Aorta (tissue), 5 donors: ENCODE measurements around the gene TACC2. TPM values are rescaled to one million over a fixed set of nuclear protein-coding genes. Genes with fewer than 3 reads are reported as not detected.
A peak's percentile ranks its signal among the peaks of the same experiment; 100 is the strongest.

Experiments used
- ATAC-seq: fragments of 200-7000 bp; cut with Tn5 transposase; one replicate; pipeline ENCODE4 v1.9.1; 2022; ENCODE audit warnings: moderate library complexity; ENCODE audit not compliant: low FRiP score
- DNase-seq, 2 donors: peaks; one replicate each; pipeline ENCODE4 v3.0.0-alpha.2; 2020
- H3K27ac ChIP-seq, 2 donors: one replicate each; pipeline ENCODE4 v1.5.1; 2013; ENCODE audit warnings: low read length in 2 of 2, mild to moderate bottlenecking in 2 of 2, moderate library complexity in 2 of 2, control low read depth in 1 of 2, inconsistent platforms in 1 of 2, low read depth in 1 of 2
- H3K27me3 ChIP-seq, 2 donors: one replicate each; pipeline ENCODE4 v1.6.1; 2013; ENCODE audit warnings: control low read depth in 1 of 2, low read length in 1 of 2, mild to moderate bottlenecking in 1 of 2, moderate library complexity in 1 of 2; ENCODE audit not compliant: insufficient read depth in 2 of 2, control insufficient read depth in 1 of 2
- H3K36me3 ChIP-seq, 2 donors: one replicate each; pipeline ENCODE4 v1.6.1; 2013; ENCODE audit warnings: control low read depth in 1 of 2, low read length in 1 of 2, mild to moderate bottlenecking in 1 of 2; ENCODE audit not compliant: insufficient read depth in 2 of 2, control insufficient read depth in 1 of 2
- H3K4me1 ChIP-seq, 2 donors: one replicate each; pipeline ENCODE4 v1.6.1; 2013; ENCODE audit warnings: low read length in 2 of 2, control low read depth in 1 of 2, mild to moderate bottlenecking in 1 of 2, moderate library complexity in 1 of 2; ENCODE audit not compliant: insufficient read depth in 2 of 2, control insufficient read depth in 1 of 2
- H3K4me3 ChIP-seq, 2 donors: one replicate each; pipeline ENCODE4 v1.5.1; 2013; ENCODE audit warnings: low read length in 2 of 2, control low read depth in 1 of 2, mild to moderate bottlenecking in 1 of 2
- H3K9me3 ChIP-seq: one replicate; pipeline ENCODE4 v1.6.1; 2013; ENCODE audit warnings: mild to moderate bottlenecking, low read length; ENCODE audit not compliant: control insufficient read depth
- WGBS, 2 donors: extraction: QIAGEN DNeasy Blood & Tissue Kit; methylation state at CpG; one replicate each; pipeline ENCODE4 v1.1.7; 2013; 5-methylcytosine and 5-hydroxymethylcytosine counted together
- intact Hi-C, 2 donors: fragments of 100-400 bp; cut with DNase I; formaldehyde crosslinking; loops; one replicate each; pipeline versions ENCODE4 v1.14.2 to v1.15.0; 2022
- polyA plus RNA-seq, 2 donors: library from polyadenylated mRNA; stranded (reverse); fragments of 200-250 nt; gene quantifications; one replicate each; pipeline ENCODE4 v1.2.3, GENCODE V29; 2013
- total RNA-seq, 2 donors: library from RNA; stranded (reverse); fragmentation: NEBNext Ultra II Directional; extraction: Animal tissue kit (Norgen Biotek cat#: 25700); gene quantifications; one replicate each; pipeline ENCODE4 v1.2.1, GENCODE V29; 2021
- donor health status: healthy with polysubstance abuse.
- donor health status: Bipolar disorder and iron deficiency.
- donor health status: DM: no; HTN: no; CAD: no.
- donor health status: DM: no; HTN: no; CAD: no.
- donor health status: DM: yes; HTN: yes; CAD: no.

The TACC2 gene
- total and polyA plus RNA-seq, 4 donors, result 25.8 to 74.4 (median 50.8) TPM

- no peaks in the 10 kb centered on the region for H3K27me3 ChIP-seq
- no peaks in the 10 kb centered on the region for H3K36me3 ChIP-seq
- DNase-seq (peak in 1 of 2 donors; percentile 19), ATAC-seq (no peak)
- 96 to 97% methylated on average over 6 of the region's 6 CpGs for WGBS, 2 donors
- no peak overlapping the region for H3K4me3 ChIP-seq
- no peaks in the 10 kb centered on the region for H3K9me3 ChIP-seq
- no peaks in the 10 kb centered on the region for H3K4me1 ChIP-seq
- H3K27ac ChIP-seq, result no peak overlapping the region
- intact Hi-C loops, result no loop called here
Observed at GRCh38 chr10:122207163-122207562, 218.2 kb downstream of the TACC2 start.

DNA sequence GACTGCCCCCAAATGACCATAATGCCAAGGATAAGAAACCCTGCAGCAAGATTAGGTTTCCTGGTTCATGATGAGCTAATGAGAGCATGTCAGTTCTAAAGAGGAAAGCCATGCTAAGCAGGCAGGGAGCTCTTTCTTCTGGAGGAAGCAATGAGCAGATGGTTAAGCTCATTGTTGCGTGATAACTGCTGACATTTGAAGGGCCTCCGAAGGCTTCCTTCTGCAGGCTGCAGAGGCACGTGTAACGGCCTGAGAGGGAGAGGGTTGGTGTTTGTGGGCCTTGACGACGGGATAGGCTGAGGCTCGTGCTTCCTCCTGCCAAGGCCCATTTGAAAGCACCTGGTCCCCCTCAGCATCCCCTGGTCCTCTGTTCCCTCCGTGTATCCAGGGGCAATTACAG, 218.6 kb downstream of the TACC2 start:
- H3K27me3 ChIP-seq, result no peaks in the 10 kb centered on the region
- no peak for ATAC-seq
- no peaks in the 10 kb centered on the region for H3K4me1 ChIP-seq
- WGBS, 2 donors, result 80 to 83% methylated on average over 8 of the region's 8 CpGs
- DNase-seq, result no peak
- intact Hi-C loops, result no loop called here
- H3K27ac ChIP-seq, result no peak overlapping the region
- H3K4me3 ChIP-seq, result no peak overlapping the region
- no peaks in the 10 kb centered on the region for H3K9me3 ChIP-seq
- H3K36me3 ChIP-seq, result no peaks in the 10 kb centered on the region

GRCh38 chr10:122208571-122209430, 219.8 kb downstream of the TACC2 start:
- 53 to 58% methylated on average over 14 of the region's 14 CpGs for WGBS, 2 donors
- Histone ChIP-seq H3K4me3 (no peak overlapping the region), H3K27ac (no peak overlapping the region), H3K4me1 (no peaks in the 10 kb centered on the region), H3K9me3 (no peaks in the 10 kb centered on the region), H3K27me3 (no peaks in the 10 kb centered on the region), H3K36me3 (no peaks in the 10 kb centered on the region)
- intact Hi-C loops, result no loop called here
- ATAC-seq, result no peak
- no peak for DNase-seq

- no peak overlapping the region for H3K4me3 ChIP-seq
- WGBS, 2 donors, result 95% methylated on average over 30 of the region's 30 CpGs
- ATAC-seq (no peak), DNase-seq (peak in 1 of 2 donors; percentile 56)
- H3K27me3 ChIP-seq, result no peaks in the 10 kb centered on the region
- H3K9me3 ChIP-seq, result no peaks in the 10 kb centered on the region
- no peaks in the 10 kb centered on the region for H3K36me3 ChIP-seq
- intact Hi-C loops, result loop anchor here (5.0 to 10.0 kb wide), 2 partner anchors 43 to 156 kb away; no protein-coding TSS in a partner anchor
- H3K4me1 ChIP-seq, result no peaks in the 10 kb centered on the region
- H3K27ac ChIP-seq, result no peak overlapping the region
Observed at GRCh38 chr10:122210481-122211265, 221.7 kb downstream of the TACC2 start.

GRCh38 chr10:122213364-122213763, 224.4 kb downstream of the TACC2 start:
- intact Hi-C loops, result loop anchor here (5.0 to 10.0 kb wide), 2 partner anchors 46 to 159 kb away; no protein-coding TSS in a partner anchor
- ATAC-seq, result no peak
- H3K36me3 ChIP-seq, result peaks cover 0 to 3% of the 10 kb centered on the region in 2 donors

DNA sequence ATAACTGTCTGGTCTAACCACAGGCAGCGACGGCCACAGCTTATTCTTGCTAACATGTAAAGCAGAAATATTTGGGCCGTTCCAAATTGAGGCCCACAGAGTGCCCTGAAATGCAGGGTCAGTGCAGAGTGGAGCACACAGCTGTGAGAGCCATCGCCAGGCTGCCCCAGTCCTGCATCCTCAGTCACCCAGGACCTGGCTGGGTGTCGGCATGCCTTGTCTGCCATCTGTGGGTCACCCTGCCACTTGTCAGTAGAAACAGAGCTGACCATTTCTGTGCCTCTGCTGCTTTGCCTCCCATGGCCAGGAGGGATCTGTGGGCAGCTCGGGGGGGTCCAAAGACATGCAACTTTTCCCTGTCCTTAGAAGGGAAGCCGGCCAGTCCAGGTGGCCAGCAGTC, 224.8 kb downstream of the TACC2 start:
- DNase-seq (peak in 1 of 2 donors; percentile 72), ATAC-seq (no peak)
- intact Hi-C loops, result loop anchor here (5.0 to 10.0 kb wide), 2 partner anchors 46 to 159 kb away; no protein-coding TSS in a partner anchor
- peaks cover 0 to 3% of the 10 kb centered on the region in 2 donors for H3K36me3 ChIP-seq
- no peak overlapping the region for H3K27ac ChIP-seq
- no peaks in the 10 kb centered on the region for H3K4me1 ChIP-seq
- H3K4me3 ChIP-seq, result no peak overlapping the region
- WGBS, 2 donors, result 82 to 83% methylated on average over 7 of the region's 7 CpGs
- no peaks in the 10 kb centered on the region for H3K9me3 ChIP-seq
- H3K27me3 ChIP-seq, result no peaks in the 10 kb centered on the region

More at GRCh38 chr10:122213364-122213763, 224.4 kb downstream of the TACC2 start:
- Histone ChIP-seq H3K4me3 (no peak overlapping the region), H3K4me1 (no peaks in the 10 kb centered on the region), H3K27me3 (no peaks in the 10 kb centered on the region), H3K9me3 (no peaks in the 10 kb centered on the region), H3K27ac (no peak overlapping the region)
- no peak for DNase-seq
- 74 to 78% methylated on average over 3 of the region's 3 CpGs for WGBS, 2 donors

GRCh38 chr10:122216047-122216446, 227.1 kb downstream of the TACC2 start:
- no peaks in the 10 kb centered on the region for H3K4me1 ChIP-seq
- 86 to 91% methylated on average over 2 of the region's 2 CpGs for WGBS, 2 donors
- intact Hi-C loops, result loop anchor here (10.0 kb wide), 1 partner anchor 161 kb away; no protein-coding TSS in a partner anchor
- H3K27me3 ChIP-seq, result no peaks in the 10 kb centered on the region
- H3K36me3 ChIP-seq, result peaks cover 0 to 4% of the 10 kb centered on the region in 2 donors
- no peaks in the 10 kb centered on the region for H3K9me3 ChIP-seq
- DNase-seq (peak in 1 of 2 donors; percentile 4), ATAC-seq (no peak)
- no peak overlapping the region for H3K4me3 ChIP-seq
- no peak overlapping the region for H3K27ac ChIP-seq

DNA sequence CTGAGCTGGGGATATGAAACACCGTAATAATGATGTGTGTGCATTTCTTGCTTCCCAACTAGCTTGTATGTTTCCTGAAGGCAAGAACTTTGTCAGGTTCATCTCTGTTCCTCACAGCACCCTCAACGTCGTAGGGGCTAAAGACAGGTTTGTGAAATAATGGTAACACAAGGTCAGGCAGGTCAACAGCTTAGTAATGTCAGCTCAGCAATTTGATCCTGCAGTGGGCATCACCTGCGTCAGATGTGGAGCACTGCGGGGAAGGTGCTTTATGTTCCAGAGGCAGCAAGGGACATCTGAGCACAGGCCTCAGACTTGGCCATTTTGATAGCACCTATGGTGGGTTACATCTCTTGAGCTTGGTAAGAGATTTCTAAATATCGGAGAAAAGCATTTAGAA, 230.4 kb downstream of the TACC2 start:
- DNase-seq, result peak in 1 of 2 donors; percentile 28
- no peak overlapping the region for H3K27ac ChIP-seq
- WGBS, 2 donors, result 89 to 90% methylated on average over 6 of the region's 6 CpGs
- no peaks in the 10 kb centered on the region for H3K27me3 ChIP-seq
- intact Hi-C loops, result loop anchor here (10.0 kb wide), 1 partner anchor 165 kb away; no protein-coding TSS in a partner anchor
- ATAC-seq, result no peak
- H3K9me3 ChIP-seq, result no peaks in the 10 kb centered on the region
- H3K36me3 ChIP-seq, result peaks cover 0 to 4% of the 10 kb centered on the region in 2 donors
- H3K4me3 ChIP-seq, result no peak overlapping the region
- no peaks in the 10 kb centered on the region for H3K4me1 ChIP-seq
